ENCODE measurements around the gene ZBTB20.

- no peak for TF ChIP-seq CTCF (IDR thresholded peaks at IDR 0.05)
- TF ChIP-seq POLR2A (IDR thresholded peaks at IDR 0.05), result no peak
- TF ChIP-seq POLR2AphosphoS5 (IDR thresholded peaks at IDR 0.05), result no peak
Measured at GRCh38 chr3:114873591-114873990, 273.5 kb downstream of the ZBTB20 start.
